Mammary epithelial cell (primary cell): ENCODE data around the gene OBI1.

Experiments used
- CTCF ChIP-seq, 2 donors: IDR thresholded peaks in 1 of 2; conservative IDR thresholded peaks in 1 of 2; 2 replicates each; pipeline ENCODE4 v1.5.1; 2011 to 2012; ENCODE audit warnings: inconsistent platforms in 2 of 2, low read length in 2 of 2, mild to moderate bottlenecking in 2 of 2, control low read depth in 1 of 2, low read depth in 1 of 2; ENCODE audit not compliant: insufficient read depth in 1 of 2; ENCODE audit errors: extremely low read depth in 1 of 2
- EZH2 ChIP-seq: IDR thresholded peaks from 2 replicates; pipeline ENCODE4 v1.6.1; 2012; ENCODE audit warnings: low read length, inconsistent platforms, borderline replicate concordance

GRCh38 chr13:78623132-78623531 is 35.8 kb downstream of the OBI1 start:
- no peak for TF ChIP-seq CTCF (conservative IDR thresholded peaks at IDR 0.05 in 1 of 2, IDR thresholded peaks at IDR 0.05 in 1 of 2; ENCODE audit: extremely low read depth in 1 of 2, insufficient read depth in 1 of 2, low read depth in 1 of 2, low read length in 2 of 2)
- TF ChIP-seq EZH2: no peak
